ENCODE results near the gene C17orf58. TPM values are rescaled to one million over a fixed set of nuclear protein-coding genes. Genes with fewer than 3 reads are reported as not detected.

The C17orf58 gene
- total RNA-seq, 1 experiment from 2014 or later: 15.6 TPM

DNA sequence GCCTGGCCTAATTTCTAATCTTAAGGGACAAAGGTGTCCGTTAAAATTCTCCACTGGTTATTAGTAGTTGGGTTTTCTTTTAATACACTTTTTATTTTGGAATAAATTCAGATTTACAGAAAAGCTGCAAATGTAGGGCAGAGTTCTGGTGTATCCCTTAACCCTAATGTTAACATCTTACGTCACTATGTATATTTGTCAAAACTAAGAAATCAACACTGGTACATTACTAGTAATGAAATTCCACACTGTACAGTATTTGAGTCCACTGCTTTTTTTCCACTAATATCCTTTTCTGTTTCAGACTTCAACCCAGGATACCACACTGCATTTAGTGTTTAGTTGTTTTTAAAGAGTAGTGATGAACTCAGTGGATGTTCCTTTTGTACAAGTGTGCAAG is 20.6 kb upstream of the C17orf58 start:
- ATAC-seq: no peak
- TF ChIP-seq POLR2AphosphoS5 (IDR thresholded peaks at IDR 0.05; ENCODE audit: low read depth, low read length) (no peak), CTCF (IDR thresholded peaks at IDR 0.05) (no peak), SIN3A (IDR thresholded peaks at IDR 0.05; ENCODE audit: borderline replicate concordance, insufficient read depth, low read depth, low read length) (no peak), TCF7L2 (IDR thresholded peaks at IDR 0.05; ENCODE audit: low read depth, low read length) (no peak)
- TF ChIP-seq, protein P1, sequence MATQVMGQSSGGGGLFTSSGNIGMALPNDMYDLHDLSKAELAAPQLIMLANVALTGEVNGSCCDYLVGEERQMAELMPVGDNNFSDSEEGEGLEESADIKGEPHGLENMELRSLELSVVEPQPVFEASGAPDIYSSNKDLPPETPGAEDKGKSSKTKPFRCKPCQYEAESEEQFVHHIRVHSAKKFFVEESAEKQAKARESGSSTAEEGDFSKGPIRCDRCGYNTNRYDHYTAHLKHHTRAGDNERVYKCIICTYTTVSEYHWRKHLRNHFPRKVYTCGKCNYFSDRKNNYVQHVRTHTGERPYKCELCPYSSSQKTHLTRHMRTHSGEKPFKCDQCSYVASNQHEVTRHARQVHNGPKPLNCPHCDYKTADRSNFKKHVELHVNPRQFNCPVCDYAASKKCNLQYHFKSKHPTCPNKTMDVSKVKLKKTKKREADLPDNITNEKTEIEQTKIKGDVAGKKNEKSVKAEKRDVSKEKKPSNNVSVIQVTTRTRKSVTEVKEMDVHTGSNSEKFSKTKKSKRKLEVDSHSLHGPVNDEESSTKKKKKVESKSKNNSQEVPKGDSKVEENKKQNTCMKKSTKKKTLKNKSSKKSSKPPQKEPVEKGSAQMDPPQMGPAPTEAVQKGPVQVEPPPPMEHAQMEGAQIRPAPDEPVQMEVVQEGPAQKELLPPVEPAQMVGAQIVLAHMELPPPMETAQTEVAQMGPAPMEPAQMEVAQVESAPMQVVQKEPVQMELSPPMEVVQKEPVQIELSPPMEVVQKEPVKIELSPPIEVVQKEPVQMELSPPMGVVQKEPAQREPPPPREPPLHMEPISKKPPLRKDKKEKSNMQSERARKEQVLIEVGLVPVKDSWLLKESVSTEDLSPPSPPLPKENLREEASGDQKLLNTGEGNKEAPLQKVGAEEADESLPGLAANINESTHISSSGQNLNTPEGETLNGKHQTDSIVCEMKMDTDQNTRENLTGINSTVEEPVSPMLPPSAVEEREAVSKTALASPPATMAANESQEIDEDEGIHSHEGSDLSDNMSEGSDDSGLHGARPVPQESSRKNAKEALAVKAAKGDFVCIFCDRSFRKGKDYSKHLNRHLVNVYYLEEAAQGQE (IDR thresholded peaks at IDR 0.05; ENCODE audit: insufficient read depth in 1 of 2, low read depth in 2 of 2, low read length in 1 of 2): no peak
- BruUV-seq (replicated peaks): no TSS peak
- H3K9me3 ChIP-seq (ENCODE audit: control insufficient read depth, insufficient read depth, low read depth, low read length): no peaks in the 10 kb centered on the region
- ChIA-PET CTCF (interaction anchor here (0.6 kb wide), 3 partner anchors 17 to 309 kb away, joined by 4 to 5 read pairs (median 4); no protein-coding TSS in a partner anchor), POLR2A (no interaction called here)
- no peak overlapping the region for H3K4me3 ChIP-seq (ENCODE audit: low read depth in 2 of 2, low read length in 2 of 2)
- DNase-seq (ENCODE audit: low read depth, low spot score): no peak
- intact Hi-C loops (cut with micrococcal nuclease; ENCODE audit: unreplicated experiment): no loop called here
- no peaks in the 10 kb centered on the region for H3K36me3 ChIP-seq (ENCODE audit: control insufficient read depth, insufficient read depth, low read length)
- no peaks in the 10 kb centered on the region for H3K27me3 ChIP-seq (ENCODE audit: control insufficient read depth, insufficient read depth, low read length)
- in situ Hi-C loops (cut with HindIII; ENCODE audit: low pct_unique_long_range_greater_than_20kb, low sequenced_read_pairs): no loop called here
- H3K4me1 ChIP-seq (ENCODE audit: control insufficient read depth, insufficient read depth, low read length): peaks cover 4% of the 10 kb centered on the region; the same call in 1 of the 2 replicates
- H3K27ac ChIP-seq (ENCODE audit: low read length): no peak overlapping the region

GRCh38 chr17:68015081-68015723 is 18.9 kb upstream of the C17orf58 start:
- no TSS peak for BruUV-seq (replicated peaks)
- ChIA-PET CTCF (interaction anchor here (0.5 kb wide), 1 partner anchor 13 kb away, joined by 3 read pairs; no protein-coding TSS in a partner anchor), POLR2A (no interaction called here)
- in situ Hi-C loops (cut with HindIII; ENCODE audit: low pct_unique_long_range_greater_than_20kb, low sequenced_read_pairs) (no loop called here), intact Hi-C loops (cut with micrococcal nuclease; ENCODE audit: unreplicated experiment) (no loop called here)
- Histone ChIP-seq H3K4me3 (ENCODE audit: low read depth in 2 of 2, low read length in 2 of 2) (no peak overlapping the region), H3K36me3 (ENCODE audit: control insufficient read depth, insufficient read depth, low read length) (no peaks in the 10 kb centered on the region), H3K27me3 (ENCODE audit: control insufficient read depth, insufficient read depth, low read length) (no peaks in the 10 kb centered on the region), H3K9me3 (ENCODE audit: control insufficient read depth, insufficient read depth, low read depth, low read length) (no peaks in the 10 kb centered on the region), H3K4me1 (ENCODE audit: control insufficient read depth, insufficient read depth, low read length) (peaks cover 4% of the 10 kb centered on the region; the same call in 1 of the 2 replicates), H3K27ac (ENCODE audit: low read length) (no peak overlapping the region)
- DNase-seq (ENCODE audit: low read depth, low spot score) (no peak), ATAC-seq (no peak)
- TF ChIP-seq CTCF (IDR thresholded peaks at IDR 0.05) (no peak), POLR2AphosphoS5 (IDR thresholded peaks at IDR 0.05; ENCODE audit: low read depth, low read length) (no peak), SIN3A (IDR thresholded peaks at IDR 0.05; ENCODE audit: borderline replicate concordance, insufficient read depth, low read depth, low read length) (no peak), TCF7L2 (IDR thresholded peaks at IDR 0.05; ENCODE audit: low read depth, low read length) (no peak)
- TF ChIP-seq, protein P1 (IDR thresholded peaks at IDR 0.05; ENCODE audit: insufficient read depth in 1 of 2, low read depth in 2 of 2, low read length in 1 of 2): no peak

Data from Panc1 (cell line).